GM12891 (cell line): ENCODE measurements around the gene OXTR.

Experiments used
- POLR2A ChIP-seq: IDR thresholded peaks from 2 replicates; pipeline ENCODE4 v1.6.1; 2011; ENCODE audit warnings: low read depth, low read length, control low read depth
- POLR2AphosphoS5 ChIP-seq: IDR thresholded peaks from 2 replicates; pipeline ENCODE4 v1.6.1; 2011; ENCODE audit warnings: low read depth, low read length, control low read depth
- SPI1 ChIP-seq: IDR thresholded peaks from 2 replicates; pipeline ENCODE4 v1.6.1; 2011; ENCODE audit warnings: low read depth, low read length, control low read depth
- TAF1 ChIP-seq: IDR thresholded peaks from 2 replicates; pipeline ENCODE4 v1.6.1; 2011; ENCODE audit warnings: low read depth, low read length, control low read depth

DNA sequence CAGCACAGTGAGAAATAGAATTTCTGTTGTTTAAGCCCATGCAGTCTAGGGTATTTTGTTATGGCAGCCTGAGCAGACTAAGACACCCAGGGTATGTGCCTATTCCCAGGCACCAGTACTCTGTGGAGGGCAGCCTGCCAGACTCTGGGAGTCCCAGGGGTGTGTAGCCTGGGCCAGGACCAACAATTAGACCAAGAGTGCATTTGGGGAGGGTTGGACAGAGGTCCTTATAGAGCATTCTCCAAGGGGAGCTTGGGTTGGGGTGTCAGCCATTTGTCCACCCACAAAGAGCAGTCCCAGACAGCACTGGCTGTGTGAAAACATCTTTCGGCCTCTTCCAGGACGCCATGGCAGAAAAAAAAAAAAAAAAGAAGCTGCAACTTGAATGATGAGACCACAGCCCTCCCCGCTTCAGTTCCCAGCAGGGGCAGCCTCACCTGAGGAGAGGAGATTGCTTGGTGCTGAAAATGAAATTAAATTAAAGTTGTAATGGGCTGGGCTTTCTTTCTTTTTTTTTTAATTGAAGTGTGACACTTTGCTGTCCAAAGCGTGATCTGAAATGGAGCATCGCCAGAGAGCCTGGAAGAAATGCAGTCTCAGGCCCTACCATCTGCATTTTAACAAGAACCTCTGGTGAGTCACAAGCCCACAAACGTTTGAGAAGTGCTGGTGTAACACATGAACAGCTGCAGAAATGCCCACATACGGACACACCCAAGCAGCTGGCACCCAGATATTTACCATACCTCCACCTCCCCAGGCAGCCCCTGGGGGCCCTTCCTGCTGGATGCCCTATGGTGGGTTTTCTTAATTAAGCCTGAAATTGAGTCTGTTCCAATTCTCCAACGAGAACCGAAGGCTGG, 57.1 kb downstream of the OXTR start:
- no peak for TF ChIP-seq POLR2A
- TF ChIP-seq TAF1: no peak
- no peak for TF ChIP-seq POLR2AphosphoS5
- no peak for TF ChIP-seq SPI1
